T follicular helper cell (primary cell): Measurements from ENCODE around the gene FAM83E.
"Not testable (repeated sequence)": the region's sequence is repeated elsewhere in the genome, so short reads cannot be mapped to it uniquely, and the experiment has no call there.

Source experiments
- DNase-seq: peaks from one replicate; pipeline ENCODE4 v3.0.0-alpha.2; 2020; ENCODE audit warnings: low read depth

Gene FAM83E

GRCh38 chr19:48611872-48612271 lies 3.0 kb downstream of the FAM83E start:
- DNase-seq = no peak

- no peak for DNase-seq
These were observed 5.2 kb downstream of the FAM83E start for GRCh38 chr19:48609571-48610108.

- peak; percentile 34 for DNase-seq
These were observed 6.0 kb downstream of the FAM83E start for GRCh38 chr19:48608798-48609263.

GRCh38 chr19:48607359-48607755 lies 7.5 kb downstream of the FAM83E start:
- DNase-seq = no peak

GRCh38 chr19:48606463-48607358 lies 8.2 kb downstream of the FAM83E start, which contains the start of gene SPACA4:
TSS of gene SPACA4 (plus strand) at chr19:48606742. CDS start at chr19:48606979, 237 bp downstream.
- no peak for DNase-seq

- DNase-seq = no peak
These were observed 11.0 kb downstream of the FAM83E start for GRCh38 chr19:48603850-48604249.

- no peak for DNase-seq
These were observed 11.4 kb downstream of the FAM83E start for GRCh38 chr19:48603449-48603848.

GRCh38 chr19:48603001-48603400 lies 11.9 kb downstream of the FAM83E start:
- DNase-seq = no peak

- DNase-seq = no peak
These were observed 14.0 kb downstream of the FAM83E start for GRCh38 chr19:48600679-48601417.

- no peak for DNase-seq
These were observed 15.7 kb downstream of the FAM83E start for GRCh38 chr19:48598996-48599700.

GRCh38 chr19:48596679-48597465 lies 18.0 kb downstream of the FAM83E start:
- peak; percentile 33 for DNase-seq

- DNase-seq = no peak
These were observed 18.6 kb downstream of the FAM83E start for GRCh38 chr19:48596237-48596636.

- DNase-seq = no peak
These were observed 19.0 kb downstream of the FAM83E start for GRCh38 chr19:48595833-48596232.

GRCh38 chr19:48595171-48595570 lies 19.7 kb downstream of the FAM83E start:
- DNase-seq = no peak

GRCh38 chr19:48591021-48591420 lies 23.9 kb downstream of the FAM83E start:
- no peak for DNase-seq

GRCh38 chr19:48588670-48589401 lies 26.0 kb downstream of the FAM83E start:
- peak; percentile 81 for DNase-seq

GRCh38 chr19:48587387-48587786 lies 27.5 kb downstream of the FAM83E start:
- DNase-seq = no peak

GRCh38 chr19:48582168-48582567 lies 32.7 kb downstream of the FAM83E start:
- DNase-seq = no peak

GRCh38 chr19:48578891-48579290 lies 36.0 kb downstream of the FAM83E start:
- DNase-seq = no peak

- not testable (repeated sequence) for DNase-seq
These were observed 37.0 kb downstream of the FAM83E start for GRCh38 chr19:48577908-48578307.
